CD4-positive, CD25-positive, alpha-beta regulatory T cell (primary cell): ENCODE data around the gene SPAG16. TPM values are rescaled to one million over a fixed set of nuclear protein-coding genes. Genes with fewer than 3 reads are reported as not detected.

Experiments
- ATAC-seq, 2 donors: fragments of 150-1000 bp; cut with Tn5 transposase; one replicate each; pipeline ENCODE4 v1.10.0; 2021; ENCODE audit warnings: low read depth in 2 of 2, moderate number of reproducible peaks in 2 of 2, moderate library complexity in 1 of 2
- DNase-seq, 3 donors: peaks; one replicate each; pipeline versions ENCODE4 v3.0.0 to v3.0.0-alpha.2; 2012 to 2022; ENCODE audit warnings: mixed read lengths in 1 of 3
- H3K27ac ChIP-seq: one replicate; pipeline ENCODE4 v1.7.0; 2013; ENCODE audit warnings: mild to moderate bottlenecking, low read length; ENCODE audit not compliant: insufficient read depth, poor library complexity, severe bottlenecking
- H3K27me3 ChIP-seq: one replicate; pipeline ENCODE4 v1.7.0; 2013; ENCODE audit warnings: low read length; ENCODE audit not compliant: control insufficient read depth, insufficient read depth
- H3K36me3 ChIP-seq: one replicate; pipeline ENCODE4 v1.7.0; 2013; ENCODE audit warnings: mild to moderate bottlenecking, low read length, moderate library complexity; ENCODE audit not compliant: control insufficient read depth, insufficient read depth
- H3K4me1 ChIP-seq: 2 replicates; pipeline ENCODE4 v1.7.0; 2013; ENCODE audit warnings: mild to moderate bottlenecking, low read length; ENCODE audit not compliant: insufficient read depth, control insufficient read depth, poor library complexity, severe bottlenecking
- H3K4me3 ChIP-seq: one replicate; pipeline ENCODE4 v1.7.0; 2013; ENCODE audit warnings: low read depth, mild to moderate bottlenecking, low read length, moderate library complexity
- H3K9me3 ChIP-seq, 2 experiments: 1 replicate in 1 of 2; 2 replicates in 1 of 2; pipeline ENCODE4 v1.7.0; 2013; ENCODE audit warnings: low read length in 2 of 2, mild to moderate bottlenecking in 1 of 2, moderate library complexity in 1 of 2; ENCODE audit not compliant: control insufficient read depth in 2 of 2
- H3K27ac Mint-ChIP-seq, 3 donors: one replicate each; pipeline ENCODE4 v1.8.0; 2020 to 2022; ENCODE audit warnings: mild to moderate bottlenecking in 3 of 3, mixed read lengths in 3 of 3, moderate library complexity in 2 of 3
- H3K27me3 Mint-ChIP-seq: one replicate; pipeline ENCODE4 v1.8.0; 2022; ENCODE audit warnings: mild to moderate bottlenecking, mixed read lengths
- H3K36me3 Mint-ChIP-seq: one replicate; pipeline ENCODE4 v1.8.0; 2020; ENCODE audit warnings: mixed read lengths
- H3K4me1 Mint-ChIP-seq, 4 donors: one replicate each; pipeline ENCODE4 v1.8.0; 2020 to 2022; ENCODE audit warnings: mixed read lengths in 4 of 4, mild to moderate bottlenecking in 1 of 4
- H3K4me3 Mint-ChIP-seq, 4 donors: one replicate each; pipeline ENCODE4 v1.8.0; 2020 to 2022; ENCODE audit warnings: mild to moderate bottlenecking in 4 of 4, mixed read lengths in 4 of 4, moderate library complexity in 3 of 4
- H3K9me3 Mint-ChIP-seq, 7 donors: one replicate each; pipeline ENCODE4 v1.8.0; 2020 to 2022; ENCODE audit warnings: mixed read lengths in 7 of 7, mild to moderate bottlenecking in 3 of 7, moderate library complexity in 2 of 7
- polyA plus RNA-seq, 4 donors: library from polyadenylated mRNA; unstranded; fragments of 300-500 nt; fragmentation: Illumina TruSeq; gene quantifications; one replicate each; pipeline ENCODE4 v1.2.3, GENCODE V29; 2021
- total RNA-seq: library from RNA; stranded (reverse); gene quantifications from one replicate; pipeline ENCODE4 v1.2.3, GENCODE V29; 2022

SPAG16 gene
- total and polyA plus RNA-seq, 5 donors from 2014 or later, result 7.7 to 21.1 (median 19.4) TPM

GRCh38 chr2:213491376-213491775, 207.1 kb downstream of the SPAG16 start:
- Mint-ChIP-seq H3K27me3 (no peaks in the 10 kb centered on the region), H3K9me3 (no peaks in the 10 kb centered on the region), H3K27ac (no peak overlapping the region), H3K4me1 (no peaks in the 10 kb centered on the region), H3K4me3 (no peak overlapping the region), H3K36me3 (no peaks in the 10 kb centered on the region)
- Histone ChIP-seq H3K27ac (no peak overlapping the region), H3K4me3 (no peak overlapping the region), H3K9me3 (no peaks in the 10 kb centered on the region), H3K4me1 (no peaks in the 10 kb centered on the region), H3K27me3 (peaks cover 3% of the 10 kb centered on the region), H3K36me3 (no peaks in the 10 kb centered on the region)
- ATAC-seq (no peak), DNase-seq (no peak)

DNA sequence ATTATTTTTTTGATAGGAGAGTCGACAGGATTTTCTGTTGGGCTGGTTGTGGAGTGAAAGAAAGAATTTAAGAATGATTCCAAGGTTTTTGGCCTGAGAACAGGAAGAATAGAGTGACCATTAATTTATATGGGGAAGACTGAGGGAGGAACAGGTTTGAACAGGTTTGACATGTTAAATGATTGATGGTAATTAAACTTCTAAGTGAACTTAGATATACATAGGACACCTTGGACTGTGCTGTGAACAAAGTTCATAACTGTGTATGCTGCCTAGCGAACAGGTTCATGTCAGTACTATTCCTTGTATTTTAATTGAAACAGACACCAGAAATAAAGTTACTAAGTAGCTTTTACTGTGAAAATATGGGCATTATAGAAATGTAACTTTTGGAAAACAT, 212.0 kb downstream of the SPAG16 start:
- Histone ChIP-seq H3K27me3 (peaks cover 3% of the 10 kb centered on the region), H3K4me3 (no peak overlapping the region), H3K36me3 (no peaks in the 10 kb centered on the region), H3K4me1 (no peaks in the 10 kb centered on the region), H3K9me3 (no peaks in the 10 kb centered on the region), H3K27ac (no peak overlapping the region)
- Mint-ChIP-seq H3K4me1 (no peaks in the 10 kb centered on the region), H3K4me3 (no peak overlapping the region), H3K27me3 (no peaks in the 10 kb centered on the region), H3K27ac (no peak overlapping the region), H3K36me3 (no peaks in the 10 kb centered on the region), H3K9me3 (no peaks in the 10 kb centered on the region)
- DNase-seq (no peak), ATAC-seq (no peak)

GRCh38 chr2:213500881-213501280, 216.6 kb downstream of the SPAG16 start:
- no peaks in the 10 kb centered on the region for H3K27me3 Mint-ChIP-seq
- H3K36me3 Mint-ChIP-seq, result no peaks in the 10 kb centered on the region
- no peaks in the 10 kb centered on the region for H3K9me3 ChIP-seq
- no peak overlapping the region for H3K4me3 Mint-ChIP-seq
- no peaks in the 10 kb centered on the region for H3K4me1 ChIP-seq
- ATAC-seq (no peak), DNase-seq (no peak)
- H3K27me3 ChIP-seq, result no peaks in the 10 kb centered on the region
- H3K9me3 Mint-ChIP-seq, result no peaks in the 10 kb centered on the region
- no peak overlapping the region for H3K4me3 ChIP-seq
- no peaks in the 10 kb centered on the region for H3K36me3 ChIP-seq
- no peak overlapping the region for H3K27ac ChIP-seq
- no peaks in the 10 kb centered on the region for H3K4me1 Mint-ChIP-seq
- H3K27ac Mint-ChIP-seq, result no peak overlapping the region

DNA sequence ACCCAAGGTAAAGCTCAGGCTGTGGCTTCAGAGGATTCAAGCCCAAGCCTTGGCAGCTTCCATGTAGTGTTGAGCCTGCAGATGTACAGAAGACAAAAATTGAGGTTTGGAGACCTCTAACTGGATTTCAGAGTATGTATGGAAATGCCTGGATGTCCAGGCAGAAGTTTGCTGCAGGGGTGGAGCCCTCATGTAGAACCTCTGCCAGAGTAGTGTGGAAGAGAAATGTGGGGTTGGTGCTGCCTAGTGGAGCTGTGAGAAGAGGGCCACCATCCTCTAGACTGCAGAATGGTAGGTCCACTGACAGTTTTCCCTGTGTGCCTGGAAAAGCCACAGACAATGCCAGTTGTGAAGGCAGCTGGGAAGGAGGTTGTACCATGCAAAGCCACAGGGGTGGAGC, 239.9 kb downstream of the SPAG16 start:
- ATAC-seq (no peak), DNase-seq (no peak)
- Mint-ChIP-seq H3K4me1 (no peaks in the 10 kb centered on the region), H3K4me3 (no peak overlapping the region), H3K9me3 (peaks cover 5 to 25% (median 9%) of the 10 kb centered on the region in 7 donors), H3K27me3 (no peaks in the 10 kb centered on the region), H3K36me3 (peaks cover 4% of the 10 kb centered on the region), H3K27ac (no peak overlapping the region)
- H3K4me1 ChIP-seq, result no peaks in the 10 kb centered on the region
- no peaks in the 10 kb centered on the region for H3K27me3 ChIP-seq
- H3K36me3 ChIP-seq, result no peaks in the 10 kb centered on the region
- H3K4me3 ChIP-seq, result no peak overlapping the region
- no peak overlapping the region for H3K27ac ChIP-seq
- peaks cover 0 to 4% of the 10 kb centered on the region in 2 experiments for H3K9me3 ChIP-seq

DNA sequence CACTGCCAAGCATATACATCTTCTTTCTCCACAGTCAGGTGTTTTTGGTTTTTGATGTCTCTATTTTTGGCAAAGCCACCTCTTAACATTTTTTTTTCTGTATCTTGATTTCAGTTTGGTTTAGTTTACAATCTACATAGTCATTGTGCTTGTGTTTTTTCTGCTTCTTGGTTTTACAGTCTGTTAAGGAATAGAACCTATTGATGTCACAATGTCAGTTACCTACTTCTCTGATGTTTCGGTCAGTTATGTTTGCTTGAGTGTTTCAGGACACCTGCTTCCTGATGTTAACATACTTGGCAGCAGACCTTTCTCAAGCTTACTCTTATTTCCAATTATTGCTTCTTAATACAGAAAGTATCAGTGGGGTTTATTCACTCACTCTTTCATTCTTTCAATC, 253.3 kb downstream of the SPAG16 start:
- ATAC-seq, result no peak
- H3K27ac Mint-ChIP-seq, result no peak overlapping the region

DNA sequence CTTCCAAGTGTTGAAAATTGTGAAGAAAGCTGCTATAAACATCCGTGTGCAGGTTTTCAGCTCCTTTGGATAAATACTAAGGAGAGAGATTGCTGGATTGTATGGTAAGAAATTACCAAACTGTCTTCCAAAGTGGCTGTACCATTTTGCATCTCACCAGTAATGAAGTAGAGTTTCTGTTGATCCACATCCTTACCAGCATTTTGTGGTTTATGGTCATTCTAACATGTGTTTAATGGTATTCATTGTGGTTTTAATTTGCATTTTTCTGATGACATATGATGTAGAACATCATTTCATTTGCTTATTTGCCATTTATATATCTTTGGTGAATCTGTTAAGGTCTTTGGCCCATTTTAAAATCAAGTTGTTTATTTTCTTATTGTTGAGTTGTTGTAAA, 260.7 kb downstream of the SPAG16 start:
- no peak overlapping the region for H3K4me3 Mint-ChIP-seq
- H3K27ac Mint-ChIP-seq, result no peak overlapping the region
- peaks cover 0 to 2% (median 0%) of the 10 kb centered on the region in 7 donors for H3K9me3 Mint-ChIP-seq
- H3K36me3 Mint-ChIP-seq, result no peaks in the 10 kb centered on the region
- ATAC-seq (no peak), DNase-seq (no peak)
- no peaks in the 10 kb centered on the region for H3K27me3 Mint-ChIP-seq
- H3K27me3 ChIP-seq, result no peaks in the 10 kb centered on the region
- H3K4me1 ChIP-seq, result no peaks in the 10 kb centered on the region
- no peak overlapping the region for H3K4me3 ChIP-seq
- H3K9me3 ChIP-seq, result no peaks in the 10 kb centered on the region
- no peaks in the 10 kb centered on the region for H3K36me3 ChIP-seq
- no peak overlapping the region for H3K27ac ChIP-seq
- H3K4me1 Mint-ChIP-seq, result peaks cover 0 to 4% (median 0%) of the 10 kb centered on the region in 4 donors

More for the DNA sequence above, 253.3 kb downstream of the SPAG16 start:
- no peak overlapping the region for H3K4me3 Mint-ChIP-seq
- H3K9me3 Mint-ChIP-seq, result peaks cover 0 to 2% (median 0%) of the 10 kb centered on the region in 7 donors
- Histone ChIP-seq H3K4me3 (no peak overlapping the region), H3K4me1 (no peaks in the 10 kb centered on the region), H3K9me3 (no peaks in the 10 kb centered on the region), H3K36me3 (no peaks in the 10 kb centered on the region), H3K27ac (no peak overlapping the region), H3K27me3 (no peaks in the 10 kb centered on the region)
- H3K36me3 Mint-ChIP-seq, result no peaks in the 10 kb centered on the region
- peaks cover 5% of the 10 kb centered on the region for H3K27me3 Mint-ChIP-seq
- no peak for DNase-seq
- no peaks in the 10 kb centered on the region for H3K4me1 Mint-ChIP-seq

GRCh38 chr2:213545481-213545880, 261.2 kb downstream of the SPAG16 start:
- Histone ChIP-seq H3K27me3 (no peaks in the 10 kb centered on the region), H3K4me1 (no peaks in the 10 kb centered on the region), H3K4me3 (no peak overlapping the region), H3K36me3 (no peaks in the 10 kb centered on the region), H3K27ac (no peak overlapping the region), H3K9me3 (no peaks in the 10 kb centered on the region)
- Mint-ChIP-seq H3K36me3 (no peaks in the 10 kb centered on the region), H3K27ac (no peak overlapping the region), H3K9me3 (peaks cover 0 to 2% (median 0%) of the 10 kb centered on the region in 7 donors), H3K4me1 (peaks cover 0 to 4% (median 0%) of the 10 kb centered on the region in 4 donors), H3K27me3 (no peaks in the 10 kb centered on the region), H3K4me3 (no peak overlapping the region)
- DNase-seq (no peak), ATAC-seq (no peak)

- no peak for ATAC-seq
These were observed 261.8 kb downstream of the SPAG16 start for GRCh38 chr2:213545964-213546475.

More at GRCh38 chr2:213545964-213546475, 261.8 kb downstream of the SPAG16 start:
- no peaks in the 10 kb centered on the region for H3K27me3 ChIP-seq
- Mint-ChIP-seq H3K9me3 (peaks cover 0 to 1% (median 0%) of the 10 kb centered on the region in 7 donors), H3K4me3 (no peak overlapping the region), H3K36me3 (no peaks in the 10 kb centered on the region), H3K27me3 (no peaks in the 10 kb centered on the region), H3K27ac (no peak overlapping the region), H3K4me1 (peaks cover 0 to 4% (median 0%) of the 10 kb centered on the region in 4 donors)
- no peak overlapping the region for H3K27ac ChIP-seq
- no peak overlapping the region for H3K4me3 ChIP-seq
- H3K36me3 ChIP-seq, result no peaks in the 10 kb centered on the region
- H3K4me1 ChIP-seq, result no peaks in the 10 kb centered on the region
- DNase-seq, result no peak
- no peaks in the 10 kb centered on the region for H3K9me3 ChIP-seq
